IMR-90 (cell line): ENCODE results near the gene DDX52. TPM values are rescaled to one million over a fixed set of nuclear protein-coding genes. Genes with fewer than 3 reads are reported as not detected.

Source experiments
- ATAC-seq: fragments of 200-7000 bp; cut with Tn5 transposase; 2 replicates; pipeline ENCODE4 v1.9.1; 2020; ENCODE audit warnings: low read depth, mild to moderate bottlenecking, moderate library complexity
- BruUV-seq: library from RNA; stranded (reverse); fragments of 400-500 nt; replicated peaks from 2 replicates; lab custom pipeline; 2021; lab: Mats Ljungman, UMichigan
- CTCF ChIA-PET: fragments of 300-600 bp; formaldehyde crosslinking; extraction: SDS; loops from one replicate; lab custom pipeline; 2021; ENCODE audit warnings: antibody characterized with exemption; lab: Yijun Ruan, JAX
- POLR2A ChIA-PET: fragments of 300-600 bp; sonication (Branson Sonifier 250); formaldehyde crosslinking; loops from one replicate; lab custom pipeline; 2022; ENCODE audit warnings: antibody characterized with exemption; ENCODE audit not compliant: unreplicated experiment; lab: Charles Lee
- DNase-seq: peaks from one replicate; pipeline ENCODE4 v3.0.0; 2013
- H2AFZ ChIP-seq: replicated peaks from 2 replicates; pipeline ENCODE3; 2013; ENCODE audit warnings: low read length, mild to moderate bottlenecking; ENCODE audit not compliant: poor library complexity
- H2AK5ac ChIP-seq: 2 replicates; pipeline ENCODE4 v1.6.1; 2013; ENCODE audit warnings: low read depth, low read length, inconsistent platforms
- H2AK9ac ChIP-seq: replicated peaks from 2 replicates; pipeline ENCODE3; 2013; ENCODE audit warnings: mild to moderate bottlenecking, low read depth, low read length, moderate library complexity; ENCODE audit not compliant: poor library complexity
- H2BK120ac ChIP-seq: 2 replicates; pipeline ENCODE4 v1.6.1; 2013; ENCODE audit warnings: low read depth, low read length, inconsistent platforms
- H2BK15ac ChIP-seq: 3 replicates; pipeline ENCODE4 v1.6.1; 2013; ENCODE audit warnings: low read depth, low read length, inconsistent platforms
- H2BK20ac ChIP-seq: 2 replicates; pipeline ENCODE4 v1.6.1; 2013; ENCODE audit warnings: low read depth, mild to moderate bottlenecking, inconsistent platforms, low read length, moderate library complexity
- H2BK5ac ChIP-seq: 2 replicates; pipeline ENCODE4 v1.6.1; 2013; ENCODE audit warnings: mild to moderate bottlenecking, low read depth, low read length, inconsistent platforms; ENCODE audit not compliant: poor library complexity, severe bottlenecking
- H3K14ac ChIP-seq: replicated peaks from 2 replicates; pipeline ENCODE4 v1.6.1; 2013; ENCODE audit warnings: low read depth, low read length, inconsistent platforms
- H3K18ac ChIP-seq: 2 replicates; pipeline ENCODE4 v1.6.1; 2013; ENCODE audit warnings: low read depth, low read length, control low read depth
- H3K23ac ChIP-seq: 2 replicates; pipeline ENCODE4 v1.6.1; 2013; ENCODE audit warnings: low read depth, low read length, inconsistent platforms
- H3K27ac ChIP-seq: 2 replicates; pipeline ENCODE4 v1.5.1; 2013; ENCODE audit warnings: mild to moderate bottlenecking, control low read depth, low read length; ENCODE audit not compliant: insufficient read depth
- H3K27me3 ChIP-seq: 2 replicates; pipeline ENCODE4 v1.6.1; 2013; ENCODE audit warnings: low read length; ENCODE audit not compliant: control insufficient read depth, insufficient read depth
- H3K36me3 ChIP-seq: 2 replicates; pipeline ENCODE4 v1.6.1; 2013; ENCODE audit warnings: low read length, mixed read lengths; ENCODE audit not compliant: control insufficient read depth, insufficient read depth
- H3K4ac ChIP-seq: 2 replicates; pipeline ENCODE4 v1.6.1; 2013; ENCODE audit warnings: low read depth, low read length, inconsistent platforms
- H3K4me1 ChIP-seq: 2 replicates; pipeline ENCODE4 v1.6.1; 2013; ENCODE audit warnings: low read length, mixed read lengths; ENCODE audit not compliant: control insufficient read depth, insufficient read depth
- H3K4me2 ChIP-seq: 2 replicates; pipeline ENCODE4 v1.6.1; 2013; ENCODE audit warnings: low read depth, mild to moderate bottlenecking, control low read depth, low read length, moderate library complexity
- H3K4me3 ChIP-seq: 2 replicates; pipeline ENCODE4 v1.5.1; 2013; ENCODE audit warnings: low read depth, mild to moderate bottlenecking, control low read depth, low read length, moderate library complexity; ENCODE audit not compliant: insufficient read depth
- H3K56ac ChIP-seq: 2 replicates; pipeline ENCODE4 v1.6.1; 2013; ENCODE audit warnings: low read length, inconsistent platforms; ENCODE audit not compliant: insufficient read depth; ENCODE audit errors: extremely low read depth
- H3K79me1 ChIP-seq, 2 experiments: 2 replicates each; pipeline ENCODE4 v1.6.1; 2013; ENCODE audit warnings: low read length in 2 of 2, inconsistent platforms in 1 of 2, low read depth in 1 of 2
- H3K9ac ChIP-seq: 2 replicates; pipeline ENCODE4 v1.6.1; 2013; ENCODE audit warnings: low read depth, low read length, control low read depth
- H3K9me1 ChIP-seq: 2 replicates; pipeline ENCODE4 v1.6.1; 2013; ENCODE audit warnings: low read length, inconsistent platforms; ENCODE audit not compliant: insufficient read depth
- H3K9me3 ChIP-seq: 2 replicates; pipeline ENCODE4 v1.6.1; 2013; ENCODE audit warnings: low read length; ENCODE audit not compliant: control insufficient read depth, insufficient read depth
- H4K20me1 ChIP-seq: 2 replicates; pipeline ENCODE4 v1.6.1; 2013; ENCODE audit warnings: low read length, inconsistent platforms; ENCODE audit not compliant: insufficient read depth
- H4K5ac ChIP-seq: 2 replicates; pipeline ENCODE4 v1.6.1; 2013; ENCODE audit warnings: mild to moderate bottlenecking, low read depth, low read length, control low read depth
- H4K8ac ChIP-seq, 2 experiments: 2 replicates each; pipeline ENCODE4 v1.6.1; 2013; ENCODE audit warnings: low read depth in 2 of 2, low read length in 2 of 2, control low read depth in 1 of 2, inconsistent platforms in 1 of 2
- H4K91ac ChIP-seq: 2 replicates; pipeline ENCODE4 v1.6.1; 2013; ENCODE audit warnings: low read depth, low read length, inconsistent platforms; ENCODE audit not compliant: insufficient read depth
- BHLHE40 ChIP-seq: fragments of 150-350 bp; IDR thresholded peaks from 2 replicates; pipeline ENCODE4 v1.6.1; 2016; ENCODE audit warnings: mild to moderate bottlenecking, low read depth, low read length
- CEBPB ChIP-seq: IDR thresholded peaks from 2 replicates; pipeline ENCODE4 v1.6.1; 2012; ENCODE audit warnings: low read depth, low read length, improper control_type of control experiment
- CTCF ChIP-seq: conservative IDR thresholded peaks from 2 replicates; pipeline ENCODE4 v1.5.1; 2012; ENCODE audit warnings: mild to moderate bottlenecking, low read depth, low read length, improper control_type of control experiment
- ELK1 ChIP-seq: fragments of 150-350 bp; IDR thresholded peaks from 2 replicates; pipeline ENCODE4 v1.6.1; 2016; ENCODE audit warnings: low read depth, mild to moderate bottlenecking, low read length, moderate library complexity, borderline replicate concordance
- FOS ChIP-seq: fragments of 150-350 bp; IDR thresholded peaks from 2 replicates; pipeline ENCODE4 v1.6.1; 2016; ENCODE audit warnings: low read depth, low read length
- MAFK ChIP-seq: IDR thresholded peaks from 2 replicates; pipeline ENCODE4 v1.6.1; 2012; ENCODE audit warnings: low read depth, low read length, improper control_type of control experiment
- MAZ ChIP-seq: IDR thresholded peaks from 2 replicates; pipeline ENCODE4 v1.6.1; 2012; ENCODE audit warnings: low read depth, mild to moderate bottlenecking, low read length, improper control_type of control experiment, moderate library complexity, borderline replicate concordance
- MXI1 ChIP-seq: IDR thresholded peaks from 2 replicates; pipeline ENCODE4 v1.6.1; 2012; ENCODE audit warnings: low read depth, mild to moderate bottlenecking, low read length, moderate library complexity, borderline replicate concordance
- NFE2L2 ChIP-seq: fragments of 150-350 bp; IDR thresholded peaks from 2 replicates; pipeline ENCODE4 v1.6.1; 2016; ENCODE audit warnings: low read depth, mild to moderate bottlenecking, low read length
- POLR2A ChIP-seq: IDR thresholded peaks from 2 replicates; pipeline ENCODE4 v1.6.1; 2012; ENCODE audit warnings: mild to moderate bottlenecking, low read depth, low read length
- RAD21 ChIP-seq: IDR thresholded peaks from 2 replicates; pipeline ENCODE4 v1.6.1; 2012; ENCODE audit warnings: low read length, improper control_type of control experiment
- RCOR1 ChIP-seq: IDR thresholded peaks from 2 replicates; pipeline ENCODE4 v1.6.1; 2012; ENCODE audit warnings: mild to moderate bottlenecking, low read length, improper control_type of control experiment; ENCODE audit not compliant: insufficient replicate concordance
- RFX5 ChIP-seq: IDR thresholded peaks from 2 replicates; pipeline ENCODE4 v1.8.0; 2012; ENCODE audit warnings: low read depth, mild to moderate bottlenecking, low read length, moderate library complexity
- SMC3 ChIP-seq: fragments of 150-350 bp; IDR thresholded peaks from 2 replicates; pipeline ENCODE4 v1.6.1; 2016; ENCODE audit warnings: low read depth, mild to moderate bottlenecking, antibody characterized with exemption, low read length, moderate library complexity
- WGBS, 2 experiments: methylation state at CpG; one replicate each; pipeline versions ENCODE4 v1.1.5 to v1.1.7; 2013; ENCODE audit warnings: missing lambda C conversion rate in 2 of 2; ENCODE audit not compliant: insufficient read length in 1 of 2; ENCODE audit errors: extremely low coverage in 2 of 2; 5-methylcytosine and 5-hydroxymethylcytosine counted together
- dilution Hi-C: fragments of 300-500 bp; cut with HindIII; formaldehyde crosslinking; loops from one replicate; pipeline ENCODE4 v1.14.3; 2018; ENCODE audit warnings: low sequenced_read_pairs; ENCODE audit not compliant: unreplicated experiment
- in situ Hi-C: fragments of 300-500 bp; cut with MboI; formaldehyde crosslinking; loops from 3 replicates; pipeline ENCODE4 v1.14.3; 2019; ENCODE audit warnings: low sequenced_read_pairs, inconsistent platforms, mixed read lengths
- intact Hi-C: fragments of 100-400 bp; cut with micrococcal nuclease; formaldehyde crosslinking; loops from 2 replicates; pipeline ENCODE4 v1.10.0; 2022
- polyA plus RNA-seq, 3 experiments: library from polyadenylated mRNA; depleted of rRNA; stranded (reverse); fragments of >200 nt; gene quantifications; 2 replicates each; pipeline ENCODE4 v1.2.3, GENCODE V29; 2012; ENCODE audit warnings: low replicate concordance in 1 of 3
- total RNA-seq: library from RNA; depleted of rRNA; stranded (reverse); fragments of >200 nt; gene quantifications from 2 replicates; pipeline ENCODE4 v1.2.3, GENCODE V29; 2012

DDX52 gene
- total and polyA plus RNA-seq, 2 of the 4 experiments (the other 2 are of a cell fraction) = 12.5 to 26.7 TPM

- in situ Hi-C loops = no loop called here
- no CpG with 5 or more reads among the region's 2 CpGs for WGBS, 2 experiments
- BruUV-seq = no TSS peak
- H2AK5ac ChIP-seq = peak overlapping the region; percentile 92
- peak overlapping the region; percentile 69 for H2AFZ ChIP-seq
- peaks cover 22% of the 10 kb centered on the region for H3K4me1 ChIP-seq
- H3K4me3 ChIP-seq = no peak overlapping the region
- H3K23ac ChIP-seq = peak overlapping the region; percentile 68
- intact Hi-C loops = no loop called here
- H3K14ac ChIP-seq = peak overlapping the region; percentile 67
- H3K9me3 ChIP-seq = no peaks in the 10 kb centered on the region
- H3K56ac ChIP-seq = peak overlapping the region; percentile 25
- dilution Hi-C loops = no loop called here
- ChIA-PET CTCF (interaction anchor here (0.5 to 1.1 kb wide), 3 partner anchors 21 to 24 kb away, joined by 3 to 5 read pairs (median 3); no protein-coding TSS in a partner anchor), POLR2A (interaction anchor here (0.6 kb wide), 1 partner anchor 120 kb away, joined by 7 read pairs; no protein-coding TSS in a partner anchor)
- H2BK120ac ChIP-seq = peak overlapping the region; percentile 93
- H3K27me3 ChIP-seq = no peaks in the 10 kb centered on the region
- peak overlapping the region; percentile 52; the same call in 2 of the 3 replicates for H2BK15ac ChIP-seq
- H2AK9ac ChIP-seq = peak overlapping the region; percentile 63
- peak overlapping the region; percentile 60 to 89 for H4K8ac ChIP-seq
- H3K9ac ChIP-seq = no peak overlapping the region
- peak overlapping the region; percentile 96 for H2BK20ac ChIP-seq
- H3K36me3 ChIP-seq = no peaks in the 10 kb centered on the region
- no peaks in the 10 kb centered on the region for H4K20me1 ChIP-seq
- peak overlapping the region; percentile 88 for H4K91ac ChIP-seq
- peak; percentile 96 for DNase-seq
- H3K18ac ChIP-seq = peak overlapping the region; percentile 91
- H4K5ac ChIP-seq = peak overlapping the region; percentile 32; the same call in 1 of the 2 replicates
- H3K79me1 ChIP-seq = no peaks in the 10 kb centered on the region
- peak overlapping the region; percentile 88 for H2BK5ac ChIP-seq
- H3K4me2 ChIP-seq = peak overlapping the region; percentile 49
- H3K4ac ChIP-seq = peak overlapping the region; percentile 93
- H3K27ac ChIP-seq = peak overlapping the region; percentile 47
- H3K9me1 ChIP-seq = peaks cover 35% of the 10 kb centered on the region
- ATAC-seq = peak; percentile 96
- TF ChIP-seq MAFK (peak; percentile 2; the same call in 1 of the 2 replicates), MXI1 (0 out of 2 replicates have a peak, but pooled peaks have one; percentile 43), NFE2L2 (peak; percentile 57; the same call in 1 of the 2 replicates), CEBPB (peak; percentile 83), RCOR1 (peak; percentile 91), MAZ (no peak), FOS (peak; percentile 87), ELK1 (no peak), BHLHE40 (peak; percentile 24; the same call in 1 of the 2 replicates), POLR2A (no peak), RFX5 (no peak), CTCF (no peak), SMC3 (peak; percentile 13; the same call in 1 of the 2 replicates), RAD21 (no peak)
Observed at GRCh38 chr17:37671824-37672547, 28.7 kb upstream of the DDX52 start.
